K562 (cell line): ENCODE data around the gene TRAPPC12. TPM values are rescaled to one million over a fixed set of nuclear protein-coding genes. Genes with fewer than 3 reads are reported as not detected.

ENCODE experiments used
- ATAC-seq: fragments of 200-7000 bp; cut with Tn5 transposase; 3 replicates; pipeline ENCODE4 v1.9.1; 2020; ENCODE audit warnings: moderate library complexity
- BruUV-seq: library from RNA; stranded (reverse); fragments of 400-500 nt; replicated peaks from 2 replicates; lab custom pipeline; 2021; lab: Mats Ljungman, UMichigan
- CTCF ChIA-PET: fragments of 300-600 bp; formaldehyde crosslinking; extraction: SDS; loops from one replicate; lab custom pipeline; 2021; ENCODE audit warnings: low intra/inter-chr PET ratio; lab: Yijun Ruan, JAX
- POLR2A ChIA-PET: fragments of 300-600, 350-650 bp; sonication (Branson Sonifier 250); formaldehyde crosslinking; extraction: SDS; loops from one replicate; lab custom pipeline; 2021; ENCODE audit warnings: antibody characterized with exemption, inconsistent platforms; lab: Yijun Ruan, JAX
- DNase-seq, 4 experiments: peaks; one replicate each; pipeline versions ENCODE4 v3.0.0 to v3.0.0-alpha.2; 2011 to 2018; ENCODE audit warnings: low spot score in 3 of 4, mixed read lengths in 3 of 4; ENCODE audit errors: extremely low read depth in 1 of 4
- FAIRE-seq: peaks from 2 replicates; lab custom pipeline; 2011; peaks lifted over from hg19 to GRCh38; lab: Jason Lieb, UNC
- H2AFZ ChIP-seq: 2 replicates; pipeline ENCODE4 v1.6.0; 2011; ENCODE audit warnings: low read depth, low read length, control low read depth, inconsistent platforms
- H3K27ac ChIP-seq: fragments of 200-600 bp; 3 replicates; pipeline ENCODE4 v1.8.0; 2011; ENCODE audit warnings: low read depth, mild to moderate bottlenecking, control low read depth, inconsistent platforms, low read length, moderate library complexity, mixed read lengths; ENCODE audit errors: extremely low read depth
- H3K27me3 ChIP-seq, 2 experiments: fragments of 300-600 bp in 1 of 2; 2 replicates in 1 of 2; 3 replicates in 1 of 2; pipeline versions ENCODE4 v1.6.0 to v1.8.0; 2011; ENCODE audit warnings: inconsistent platforms in 2 of 2, low read length in 2 of 2, mild to moderate bottlenecking in 1 of 2, mixed read lengths in 1 of 2, moderate library complexity in 1 of 2; ENCODE audit not compliant: control insufficient read depth in 2 of 2, insufficient read depth in 2 of 2
- H3K36me3 ChIP-seq: fragments of 300-600 bp; 3 replicates; pipeline ENCODE4 v1.8.0; 2011; ENCODE audit warnings: mild to moderate bottlenecking, low read length, inconsistent platforms; ENCODE audit not compliant: control insufficient read depth, insufficient read depth
- H3K4me1 ChIP-seq, 2 experiments: fragments of 200-600 bp in 1 of 2; replicated peaks in 1 of 2; 2 replicates in 1 of 2; 3 replicates in 1 of 2; pipeline versions ENCODE4 v1.5.1 to v1.8.0; 2011; ENCODE audit warnings: inconsistent platforms in 2 of 2, low read length in 2 of 2, mild to moderate bottlenecking in 1 of 2, mixed read lengths in 1 of 2, moderate library complexity in 1 of 2; ENCODE audit not compliant: control insufficient read depth in 2 of 2, insufficient read depth in 2 of 2
- H3K4me2 ChIP-seq: 2 replicates; pipeline ENCODE4 v1.6.1; 2011; ENCODE audit warnings: low read length, control low read depth, inconsistent platforms, mixed read lengths; ENCODE audit not compliant: insufficient read depth
- H3K4me3 ChIP-seq: fragments of 200-600 bp; sonication (generic), shearing (Covaris generic); 2 replicates; pipeline ENCODE4 v1.5.1; 2016; ENCODE audit warnings: control low read depth, inconsistent platforms
- H3K79me2 ChIP-seq: fragments of 200-600 bp; 3 replicates; pipeline ENCODE4 v1.8.0; 2011; ENCODE audit warnings: low read length, inconsistent platforms; ENCODE audit not compliant: control insufficient read depth, insufficient read depth
- H3K9ac ChIP-seq, 2 experiments: 2 replicates each; pipeline versions ENCODE4 v1.6.0 to v1.6.1; 2011; ENCODE audit warnings: low read depth in 2 of 2, low read length in 2 of 2, control low read depth in 1 of 2, inconsistent platforms in 1 of 2, mild to moderate bottlenecking in 1 of 2, mixed read lengths in 1 of 2; ENCODE audit not compliant: insufficient read depth in 1 of 2
- H3K9me1 ChIP-seq: one replicate; pipeline ENCODE4 v1.6.0; 2011; ENCODE audit warnings: inconsistent platforms, mild to moderate bottlenecking, low read length, moderate library complexity; ENCODE audit not compliant: control insufficient read depth, insufficient read depth
- H3K9me3 ChIP-seq: replicated peaks from 2 replicates; pipeline ENCODE4 v1.5.1; 2011; ENCODE audit warnings: low read depth, low read length, inconsistent platforms; ENCODE audit not compliant: control insufficient read depth, insufficient read depth
- H4K20me1 ChIP-seq: replicated peaks from 2 replicates; pipeline ENCODE4 v1.6.1; 2011; ENCODE audit warnings: low read length, inconsistent platforms, mixed read lengths; ENCODE audit not compliant: control insufficient read depth, insufficient read depth
- CHCHD3 ChIP-seq: fragments of 250-450 bp; sonication (Bioruptor Pico); IDR thresholded peaks from 2 replicates; pipeline ENCODE4 v2.1.2; 2022; ENCODE audit warnings: mild to moderate bottlenecking
- FOXK2 ChIP-seq, 2 experiments: fragments of 450-650 bp; IDR thresholded peaks in 1 of 2; conservative IDR thresholded peaks in 1 of 2; 2 replicates each; pipeline ENCODE4 v1.6.1; 2016; ENCODE audit warnings: low read depth in 2 of 2, mild to moderate bottlenecking in 1 of 2
- MBD2 ChIP-seq: sonication (generic); IDR thresholded peaks from 2 replicates; pipeline ENCODE4 v1.6.1; 2016; ENCODE audit warnings: low read depth, borderline replicate concordance
- NCOA4 ChIP-seq: fragments of 450-650 bp; IDR thresholded peaks from 2 replicates; pipeline ENCODE4 v1.6.1; 2018; ENCODE audit warnings: mild to moderate bottlenecking; ENCODE audit not compliant: partially characterized antibody
- SMAD1 ChIP-seq: fragments of 150-350 bp; IDR thresholded peaks from 2 replicates; pipeline ENCODE4 v1.6.1; 2014; ENCODE audit warnings: low read length, low read depth; ENCODE audit not compliant: partially characterized antibody
- SMARCB1 ChIP-seq: IDR thresholded peaks from 2 replicates; pipeline ENCODE4 v1.6.1; 2011; ENCODE audit warnings: improper control_type of control experiment, low read depth; ENCODE audit not compliant: insufficient read length
- TFAP4 ChIP-seq: sonication (generic); formaldehyde crosslinking; IDR thresholded peaks from 2 replicates; pipeline ENCODE4 v1.8.0; 2022; ENCODE audit warnings: missing genetic modification reagents, mild to moderate bottlenecking, moderate library complexity, borderline replicate concordance
- ZNF384 ChIP-seq: IDR thresholded peaks from 2 replicates; pipeline ENCODE4 v1.6.1; 2012; ENCODE audit warnings: low read depth, low read length, improper control_type of control experiment
- ZNF830 ChIP-seq: fragments of 250-450 bp; sonication (Bioruptor Pico); IDR thresholded peaks from 2 replicates; pipeline ENCODE4 v1.5.0; 2021; ENCODE audit warnings: mild to moderate bottlenecking
- WGBS: fragments of 100-300 bp; shearing (Covaris generic); methylation state at CpG from one replicate; pipeline ENCODE4 v1.1.6; 2016; ENCODE audit warnings: low coverage, mixed read lengths; ENCODE audit not compliant: insufficient coverage; ENCODE audit errors: missing lambda C conversion rate; 5-methylcytosine and 5-hydroxymethylcytosine counted together
- in situ Hi-C: fragments of 300-500 bp; cut with MboI; formaldehyde crosslinking; loops from 4 replicates; pipeline ENCODE4 v1.15.0; 2018; ENCODE audit warnings: inconsistent platforms, mixed read lengths
- intact Hi-C: fragments of 100-400 bp; cut with micrococcal nuclease; formaldehyde crosslinking; loops from 2 replicates; pipeline ENCODE4 v1.14.2; 2022
- polyA plus RNA-seq, 8 experiments: library from polyadenylated mRNA; depleted of rRNA in 4 of 8; stranded (reverse) in 5 of 8; unstranded in 3 of 8; fragments of >200 nt; fragmentation: Nextera tagmentation in 2 of 8; fragmentation: Illumina TruSeq in 1 of 8; extraction: Ambion mirVana in 2 of 8; extraction: Trizol in 1 of 8; gene quantifications; 2 replicates each; pipeline versions ENCODE4 v1.2.1 to v1.2.3, GENCODE V29; 2011 to 2014; ENCODE audit warnings: inconsistent platforms in 1 of 8, missing spikeins in 1 of 8
- total RNA-seq, 7 experiments: library from RNA; depleted of rRNA in 6 of 7; stranded (reverse); fragments of >200 nt in 6 of 7; fragmentation: Illumina TruSeq in 2 of 7; extraction: Trizol in 2 of 7; gene quantifications; 2 replicates each; pipeline versions ENCODE4 v1.2.1 to v1.2.3, GENCODE V29; 2011 to 2021; ENCODE audit warnings: low replicate concordance in 1 of 7
- TF ChIP-seq, protein P1 (sequence below): fragments of 200-800 bp; sonication (Bioruptor generic); IDR thresholded peaks from 2 replicates; pipeline ENCODE4 v1.6.1; 2017; ENCODE audit warnings: missing genetic modification characterization, missing compliant biosample characterization
- TF ChIP-seq, protein P2 (sequence below): fragments of 450-650 bp; formaldehyde crosslinking; IDR thresholded peaks from 2 replicates; pipeline ENCODE4 v1.4.0; 2022; ENCODE audit warnings: missing genetic modification characterization
- TF ChIP-seq, protein P3 (sequence below): sonication (generic); formaldehyde crosslinking; IDR thresholded peaks from 2 replicates; pipeline ENCODE4 v1.8.1; 2023; ENCODE audit warnings: mild to moderate bottlenecking, missing genetic modification reagents

Gene TRAPPC12
- total and polyA plus RNA-seq, 9 of the 15 experiments (the other 6 are each of a cell fraction or from before 2014, with no cell fraction given) = 8.0 to 75.2 (median 39.1) TPM

DNA sequence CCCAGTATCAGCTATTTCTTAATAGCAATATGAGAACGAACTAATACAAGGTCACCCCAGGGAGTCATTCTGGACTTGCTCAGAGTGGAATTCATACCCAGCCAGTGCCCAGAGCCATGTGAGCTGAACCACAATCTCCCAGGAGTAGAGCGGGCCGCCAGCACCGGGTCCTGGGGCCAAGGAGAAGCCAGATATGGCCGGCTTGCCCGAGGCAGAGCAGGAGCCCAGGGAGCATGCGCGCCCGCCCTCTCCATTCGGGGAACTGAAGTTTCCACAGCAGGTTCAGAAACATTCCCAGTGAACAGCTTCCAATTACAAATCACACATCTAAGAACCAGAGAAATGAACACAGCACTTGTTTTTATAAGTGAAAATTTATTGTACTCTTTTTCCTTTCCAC, 39.4 kb upstream of the TRAPPC12 start:
- WGBS = 81% methylated on average over 10 of the region's 10 CpGs
- peaks cover 20% of the 10 kb centered on the region; the same call in 2 of the 3 replicates for H3K36me3 ChIP-seq
- no peak overlapping the region for H3K9ac ChIP-seq
- H3K79me2 ChIP-seq = no peaks in the 10 kb centered on the region
- in situ Hi-C loops = no loop called here
- no peak overlapping the region for H2AFZ ChIP-seq
- no peaks in the 10 kb centered on the region for H4K20me1 ChIP-seq
- no TSS peak for BruUV-seq
- no peak overlapping the region for H3K27ac ChIP-seq
- DNase-seq = no peak
- H3K4me2 ChIP-seq = no peak overlapping the region
- H3K4me3 ChIP-seq = no peak overlapping the region
- no peaks in the 10 kb centered on the region for H3K9me1 ChIP-seq
- no peaks in the 10 kb centered on the region for H3K4me1 ChIP-seq
- no peaks in the 10 kb centered on the region for H3K27me3 ChIP-seq
- H3K9me3 ChIP-seq = no peaks in the 10 kb centered on the region
- FAIRE-seq = no peak
- POLR2A ChIA-PET = no interaction called here
- no peak for ATAC-seq
- CTCF ChIA-PET = no interaction called here
- intact Hi-C loops = no loop called here
- TF ChIP-seq MBD2 (no peak), ZNF830 (CRISPR knock-in tag) (no peak), SMAD1 (no peak), SMARCB1 (no peak), TFAP4 (CRISPR knock-in tag) (no peak), CHCHD3 (CRISPR knock-in tag) (no peak), ZNF384 (no peak), NCOA4 (no peak), FOXK2 (conservative IDR thresholded peaks at IDR 0.05 in 1 of 2, IDR thresholded peaks at IDR 0.05 in 1 of 2; ENCODE audit: low read depth in 2 of 2) (no peak)
- TF ChIP-seq, protein P1, sequence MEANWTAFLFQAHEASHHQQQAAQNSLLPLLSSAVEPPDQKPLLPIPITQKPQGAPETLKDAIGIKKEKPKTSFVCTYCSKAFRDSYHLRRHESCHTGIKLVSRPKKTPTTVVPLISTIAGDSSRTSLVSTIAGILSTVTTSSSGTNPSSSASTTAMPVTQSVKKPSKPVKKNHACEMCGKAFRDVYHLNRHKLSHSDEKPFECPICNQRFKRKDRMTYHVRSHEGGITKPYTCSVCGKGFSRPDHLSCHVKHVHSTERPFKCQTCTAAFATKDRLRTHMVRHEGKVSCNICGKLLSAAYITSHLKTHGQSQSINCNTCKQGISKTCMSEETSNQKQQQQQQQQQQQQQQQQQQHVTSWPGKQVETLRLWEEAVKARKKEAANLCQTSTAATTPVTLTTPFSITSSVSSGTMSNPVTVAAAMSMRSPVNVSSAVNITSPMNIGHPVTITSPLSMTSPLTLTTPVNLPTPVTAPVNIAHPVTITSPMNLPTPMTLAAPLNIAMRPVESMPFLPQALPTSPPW (CRISPR knock-in tag) = no peak
- TF ChIP-seq, protein P2, sequence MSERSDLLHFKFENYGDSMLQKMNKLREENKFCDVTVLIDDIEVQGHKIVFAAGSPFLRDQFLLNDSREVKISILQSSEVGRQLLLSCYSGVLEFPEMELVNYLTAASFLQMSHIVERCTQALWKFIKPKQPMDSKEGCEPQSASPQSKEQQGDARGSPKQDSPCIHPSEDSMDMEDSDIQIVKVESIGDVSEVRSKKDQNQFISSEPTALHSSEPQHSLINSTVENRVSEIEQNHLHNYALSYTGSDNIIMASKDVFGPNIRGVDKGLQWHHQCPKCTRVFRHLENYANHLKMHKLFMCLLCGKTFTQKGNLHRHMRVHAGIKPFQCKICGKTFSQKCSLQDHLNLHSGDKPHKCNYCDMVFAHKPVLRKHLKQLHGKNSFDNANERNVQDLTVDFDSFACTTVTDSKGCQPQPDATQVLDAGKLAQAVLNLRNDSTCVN (CRISPR knock-in tag) = no peak
- TF ChIP-seq, protein P3, sequence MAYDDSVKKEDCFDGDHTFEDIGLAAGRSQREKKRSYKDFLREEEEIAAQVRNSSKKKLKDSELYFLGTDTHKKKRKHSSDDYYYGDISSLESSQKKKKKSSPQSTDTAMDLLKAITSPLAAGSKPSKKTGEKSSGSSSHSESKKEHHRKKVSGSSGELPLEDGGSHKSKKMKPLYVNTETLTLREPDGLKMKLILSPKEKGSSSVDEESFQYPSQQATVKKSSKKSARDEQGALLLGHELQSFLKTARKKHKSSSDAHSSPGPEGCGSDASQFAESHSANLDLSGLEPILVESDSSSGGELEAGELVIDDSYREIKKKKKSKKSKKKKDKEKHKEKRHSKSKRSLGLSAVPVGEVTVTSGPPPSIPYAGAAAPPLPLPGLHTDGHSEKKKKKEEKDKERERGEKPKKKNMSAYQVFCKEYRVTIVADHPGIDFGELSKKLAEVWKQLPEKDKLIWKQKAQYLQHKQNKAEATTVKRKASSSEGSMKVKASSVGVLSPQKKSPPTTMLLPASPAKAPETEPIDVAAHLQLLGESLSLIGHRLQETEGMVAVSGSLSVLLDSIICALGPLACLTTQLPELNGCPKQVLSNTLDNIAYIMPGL (CRISPR knock-in tag) = no peak
